Stomach (tissue), 9 donors: ENCODE data around the gene ZFP36. TPM values are rescaled to one million over a fixed set of nuclear protein-coding genes. Genes with fewer than 3 reads are reported as not detected.

Experiments used
- DNase-seq, 2 donors: peaks; one replicate each; pipeline versions ENCODE4 v3.0.0 to v3.0.0-alpha.2; 2013 to 2019
- H3K27ac ChIP-seq, 5 donors: fragments of 200-600 bp in 4 of 5; sonication (generic) in 4 of 5; one replicate each; pipeline ENCODE4 v1.5.1; 2013 to 2019; ENCODE audit warnings: mild to moderate bottlenecking in 1 of 5, moderate library complexity in 1 of 5
- H3K27me3 ChIP-seq, 3 donors: fragments of 200-600 bp; sonication (generic); one replicate each; pipeline ENCODE4 v1.5.1; 2017 to 2019; ENCODE audit warnings: mixed run types in 1 of 3
- H3K36me3 ChIP-seq, 4 donors: fragments of 200-600 bp; sonication (generic); 1 replicate in 3 of 4; 2 replicates in 1 of 4; pipeline ENCODE4 v1.5.1; 2016 to 2019
- H3K4me1 ChIP-seq, 4 donors: fragments of 200-600 bp; sonication (generic); one replicate each; pipeline ENCODE4 v1.5.1; 2016 to 2019
- H3K4me3 ChIP-seq, 4 donors: fragments of 200-600 bp; sonication (generic) in 3 of 4; one replicate each; pipeline ENCODE4 v1.5.1; 2016 to 2019; ENCODE audit warnings: mild to moderate bottlenecking in 1 of 4
- H3K9me3 ChIP-seq, 4 donors: fragments of 200-600 bp; sonication (generic); one replicate each; pipeline ENCODE4 v1.5.1; 2016 to 2019
- CTCF ChIP-seq, 7 experiments: fragments of 450-650 bp in 4 of 7; fragments of 200-600 bp in 3 of 7; sonication (generic) in 3 of 7; IDR thresholded peaks; one replicate each; pipeline ENCODE4 v1.5.1; 2016 to 2019; ENCODE audit warnings: antibody characterized with exemption in 7 of 7, control low read depth in 2 of 7, mild to moderate bottlenecking in 1 of 7
- EP300 ChIP-seq: sonication (generic); formaldehyde crosslinking; IDR thresholded peaks from one replicate; pipeline ENCODE4 v1.6.1; 2017; ENCODE audit warnings: antibody characterized with exemption
- POLR2A ChIP-seq, 4 donors: fragments of 450-650 bp; IDR thresholded peaks; one replicate each; pipeline ENCODE4 v1.6.1; 2016; ENCODE audit warnings: antibody characterized with exemption in 4 of 4, control low read depth in 2 of 4, mild to moderate bottlenecking in 1 of 4, moderate library complexity in 1 of 4
- POLR2AphosphoS5 ChIP-seq, 3 donors: sonication (generic); formaldehyde crosslinking; IDR thresholded peaks; one replicate each; pipeline ENCODE4 v1.6.1; 2016; ENCODE audit warnings: antibody characterized with exemption in 3 of 3
- WGBS, 5 donors: extraction: QIAGEN DNeasy Blood & Tissue Kit in 3 of 5; methylation state at CpG; one replicate each; pipeline versions ENCODE4 v1.1.5 to v1.1.7; 2013 to 2018; 5-methylcytosine and 5-hydroxymethylcytosine counted together
- intact Hi-C: fragments of 100-400 bp; cut with DNase I; formaldehyde crosslinking; loops from one replicate; pipeline ENCODE4 v1.15.1; 2023; ENCODE audit warnings: low total_unique reads
- polyA plus RNA-seq, 3 donors: library from polyadenylated mRNA; stranded (reverse); fragments of 200-250 nt; gene quantifications; one replicate each; pipeline ENCODE4 v1.2.3, GENCODE V29; 2013
- total RNA-seq, 5 donors: library from RNA; depleted of rRNA; stranded (reverse); fragments of >200 nt; gene quantifications; one replicate each; pipeline versions ENCODE4 v1.1.0 to v1.2.3, GENCODE V29; 2014 to 2016
- donor health status: healthy with polysubstance abuse.
- donor health status: Bipolar disorder and iron deficiency.
- donor health status: healthy.

The ZFP36 gene
- total and polyA plus RNA-seq, 8 donors = 26.1 to 1,667 (median 175) TPM

- H3K36me3 ChIP-seq = peaks cover 13 to 83% (median 77%) of the 10 kb centered on the region in 4 donors
- no peaks in the 10 kb centered on the region for H3K27me3 ChIP-seq
- peaks cover 0 to 3% (median under 1%) of the 10 kb centered on the region in 4 donors for H3K4me1 ChIP-seq
- TF ChIP-seq POLR2AphosphoS5 (IDR thresholded peaks at IDR 0.05) = no peak
- TF ChIP-seq POLR2A (IDR thresholded peaks at IDR 0.05) = no peak
- no peak for TF ChIP-seq EP300
- TF ChIP-seq CTCF (IDR thresholded peaks at IDR 0.05) = no peak
- DNase-seq = no peak
- intact Hi-C loops = no loop called here
- WGBS, 5 donors = 89 to 97% (median 94%) methylated on average over 5 of the region's 5 CpGs
- no peaks in the 10 kb centered on the region for H3K9me3 ChIP-seq
- H3K4me3 ChIP-seq = no peak overlapping the region
- H3K27ac ChIP-seq = no peak overlapping the region
Measured at GRCh38 chr19:39422020-39422419, 15.4 kb downstream of the ZFP36 start.

- Histone ChIP-seq H3K27me3 (no peaks in the 10 kb centered on the region), H3K4me3 (no peak overlapping the region), H3K27ac (no peak overlapping the region), H3K36me3 (peaks cover 8 to 69% (median 65%) of the 10 kb centered on the region in 4 donors), H3K4me1 (peaks cover 7 to 11% (median 10%) of the 10 kb centered on the region in 4 donors), H3K9me3 (no peaks in the 10 kb centered on the region)
- intact Hi-C loops = no loop called here
- no peak for TF ChIP-seq POLR2AphosphoS5 (IDR thresholded peaks at IDR 0.05)
- TF ChIP-seq CTCF (IDR thresholded peaks at IDR 0.05) = no peak
- no peak for TF ChIP-seq EP300
- no peak for TF ChIP-seq POLR2A (IDR thresholded peaks at IDR 0.05)
- no peak for DNase-seq
- 88 to 92% (median 90%) methylated on average over 34 to 35 of the region's 35 CpGs for WGBS, 5 donors
Measured at GRCh38 chr19:39423258-39424086, 16.8 kb downstream of the ZFP36 start.

- Histone ChIP-seq H3K36me3 (peaks cover 0 to 55% (median 51%) of the 10 kb centered on the region in 4 donors), H3K4me3 (no peak overlapping the region), H3K27ac (no peak overlapping the region), H3K9me3 (no peaks in the 10 kb centered on the region), H3K4me1 (peaks cover 17 to 24% (median 21%) of the 10 kb centered on the region in 4 donors), H3K27me3 (no peaks in the 10 kb centered on the region)
- DNase-seq = no peak
- 75 to 83% (median 81%) methylated on average over 8 to 16 of the region's 16 CpGs for WGBS, 5 donors
- TF ChIP-seq CTCF (IDR thresholded peaks at IDR 0.05) (no peak), POLR2A (IDR thresholded peaks at IDR 0.05) (no peak)
- intact Hi-C loops = no loop called here
Measured at GRCh38 chr19:39424934-39425333, 18.3 kb downstream of the ZFP36 start.

GRCh38 chr19:39425744-39426143 is 19.1 kb downstream of the ZFP36 start:
- intact Hi-C loops = no loop called here
- H3K36me3 ChIP-seq = peaks cover 0 to 46% (median 43%) of the 10 kb centered on the region in 4 donors
- 77 to 95% (median 93%) methylated on average over 7 of the region's 7 CpGs for WGBS, 5 donors
- no peak for TF ChIP-seq POLR2AphosphoS5 (IDR thresholded peaks at IDR 0.05)
- no peak for TF ChIP-seq EP300
- no peak for TF ChIP-seq CTCF (IDR thresholded peaks at IDR 0.05)
- no peak for TF ChIP-seq POLR2A (IDR thresholded peaks at IDR 0.05)
- DNase-seq = no peak
- no peaks in the 10 kb centered on the region for H3K27me3 ChIP-seq
- no peak overlapping the region for H3K4me3 ChIP-seq
- peaks cover 17 to 27% (median 22%) of the 10 kb centered on the region in 4 donors for H3K4me1 ChIP-seq
- no peak overlapping the region for H3K27ac ChIP-seq
- no peaks in the 10 kb centered on the region for H3K9me3 ChIP-seq
